Umbilical cord (tissue), 2 donors: ENCODE data around the gene ZBTB16. TPM values are rescaled to one million over a fixed set of nuclear protein-coding genes. Genes with fewer than 3 reads are reported as not detected.

Experiments used
- DNase-seq: peaks from one replicate; pipeline ENCODE4 v3.0.0-alpha.2; 2015; ENCODE audit warnings: low spot score
- total RNA-seq: library from RNA; depleted of rRNA; stranded (reverse); fragments of >200 nt; gene quantifications from one replicate; pipeline ENCODE4 v1.2.3, GENCODE V29; 2014; ENCODE audit warnings: low replicate concordance; ENCODE audit not compliant: insufficient read depth

Gene ZBTB16
- total RNA-seq, 1 donor from 2014 or later: 83.3 TPM

DNA sequence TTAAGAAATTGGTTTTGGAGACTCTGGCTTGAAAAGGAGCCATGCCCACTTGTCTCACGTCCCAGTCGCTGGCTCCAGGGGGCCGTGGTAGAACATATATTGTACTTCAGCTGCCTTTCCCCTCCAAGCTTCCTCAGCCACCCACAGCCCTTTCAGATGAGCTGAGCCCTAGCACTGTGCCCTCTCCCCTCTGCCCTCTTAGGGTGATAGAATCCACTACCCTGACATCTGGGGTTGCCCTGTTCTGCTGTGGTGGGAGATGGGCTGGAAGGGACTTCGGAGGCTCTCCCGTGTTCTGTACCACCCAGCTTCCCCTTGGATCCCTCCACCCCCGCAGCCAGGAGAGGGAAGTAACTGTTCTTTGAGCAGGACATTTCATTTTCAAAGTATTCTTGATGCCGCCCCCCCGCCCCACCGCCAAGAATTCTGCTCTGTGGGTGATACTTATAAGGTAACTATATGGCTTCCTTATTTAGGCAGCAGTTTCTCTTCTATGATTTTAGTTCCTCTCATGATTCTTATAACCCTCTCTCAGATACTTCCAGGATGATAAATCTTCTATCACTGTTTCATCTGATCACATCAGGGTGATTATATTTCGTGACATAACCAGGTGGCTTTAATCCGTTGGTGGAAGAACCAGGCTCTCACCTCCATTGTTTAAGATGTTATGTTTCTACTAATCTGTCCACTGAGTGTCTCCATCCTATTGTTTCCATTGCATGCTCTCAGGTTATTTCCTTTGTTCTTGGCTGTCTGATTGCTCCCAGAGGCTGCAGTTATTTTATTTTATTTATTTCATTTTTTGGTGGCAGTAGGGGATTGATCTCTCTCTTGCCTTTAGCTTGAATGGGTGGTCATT, 24.1 kb downstream of the ZBTB16 start:
- no peak for DNase-seq

DNA sequence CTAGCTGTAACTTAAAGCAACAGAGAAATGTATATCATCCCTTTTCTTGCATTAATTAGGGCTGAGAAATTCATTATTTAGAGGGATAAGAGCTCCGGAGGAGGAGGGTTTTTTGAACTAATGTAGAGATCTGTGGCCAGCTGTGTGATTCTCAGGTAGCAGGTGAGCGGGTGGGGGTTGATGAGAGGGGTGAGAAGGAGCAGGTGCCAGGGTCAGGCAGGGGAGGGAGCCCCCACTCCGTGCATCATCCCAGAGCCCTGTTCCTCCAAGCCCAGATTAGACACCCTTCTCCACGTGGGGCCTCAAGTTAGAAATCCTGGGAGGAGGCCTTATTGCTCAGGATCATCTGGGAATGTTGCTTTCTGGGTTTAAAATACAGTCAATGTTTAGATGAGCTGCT, 24.9 kb downstream of the ZBTB16 start:
- no peak for DNase-seq

DNA sequence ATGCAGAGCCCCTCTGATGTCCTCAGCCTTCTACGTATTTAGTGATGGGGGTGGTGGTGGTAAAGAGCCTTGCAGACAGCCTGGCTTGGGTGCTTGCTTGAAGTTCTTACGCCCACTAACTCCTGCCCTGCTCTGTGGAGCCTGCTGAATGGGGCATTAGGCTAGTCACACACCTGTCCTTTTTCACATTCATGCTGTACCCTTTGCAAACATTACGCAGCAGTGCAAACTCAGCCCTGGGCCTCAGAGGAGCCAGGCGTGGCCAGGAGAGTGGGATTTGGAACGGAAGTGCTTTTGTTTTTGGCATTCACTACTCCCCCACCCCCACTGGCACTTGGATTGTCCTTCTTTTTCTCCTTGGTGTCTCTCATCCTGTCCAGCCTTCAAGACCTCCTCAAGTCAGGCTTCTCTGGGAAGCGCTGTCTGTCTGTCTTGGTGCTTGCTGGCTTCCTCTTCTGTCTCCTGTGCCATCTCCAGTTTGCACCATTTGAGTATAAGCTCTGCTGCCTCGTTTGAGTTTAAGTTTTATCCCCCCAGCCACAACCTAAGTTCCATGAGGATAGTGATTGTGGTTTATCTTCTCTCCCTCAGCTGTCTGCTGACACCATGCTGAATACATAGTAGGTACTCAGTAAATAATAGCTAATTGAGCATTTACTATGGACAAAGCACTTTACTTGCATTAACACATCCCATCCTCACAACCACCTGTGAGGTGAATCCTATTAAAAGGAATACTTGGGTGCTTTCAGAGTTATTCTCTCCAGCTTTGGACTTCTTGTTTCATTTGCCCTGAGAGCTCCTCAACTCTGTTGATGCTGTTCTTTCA, 26.7 kb downstream of the ZBTB16 start:
- no peak for DNase-seq

- no peak for DNase-seq
Observed at GRCh38 chr11:114087025-114087424, 27.5 kb downstream of the ZBTB16 start.

DNA sequence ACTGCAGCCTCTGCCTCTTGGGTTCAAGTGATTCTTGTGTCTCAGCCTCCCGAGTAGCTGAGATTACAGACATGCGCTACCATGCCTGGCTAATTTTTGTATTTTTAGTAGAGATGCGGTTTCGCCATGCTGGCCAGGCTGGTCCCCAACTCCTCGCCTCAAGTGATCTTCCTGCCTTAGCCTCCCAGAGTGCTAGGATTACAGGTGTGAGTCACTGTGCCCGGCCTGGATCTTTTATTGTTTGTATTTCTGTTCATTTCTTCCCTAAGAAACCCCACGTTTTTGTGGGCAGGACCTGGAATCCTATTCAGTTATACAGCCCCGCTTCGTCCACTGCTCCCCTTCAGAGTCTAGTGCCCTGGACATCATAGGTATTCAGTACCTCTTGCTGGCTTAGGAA, 28.7 kb downstream of the ZBTB16 start:
- no peak for DNase-seq

GRCh38 chr11:114088836-114089235, 29.3 kb downstream of the ZBTB16 start:
- no peak for DNase-seq

GRCh38 chr11:114089748-114090147, 30.2 kb downstream of the ZBTB16 start:
- no peak for DNase-seq

DNA sequence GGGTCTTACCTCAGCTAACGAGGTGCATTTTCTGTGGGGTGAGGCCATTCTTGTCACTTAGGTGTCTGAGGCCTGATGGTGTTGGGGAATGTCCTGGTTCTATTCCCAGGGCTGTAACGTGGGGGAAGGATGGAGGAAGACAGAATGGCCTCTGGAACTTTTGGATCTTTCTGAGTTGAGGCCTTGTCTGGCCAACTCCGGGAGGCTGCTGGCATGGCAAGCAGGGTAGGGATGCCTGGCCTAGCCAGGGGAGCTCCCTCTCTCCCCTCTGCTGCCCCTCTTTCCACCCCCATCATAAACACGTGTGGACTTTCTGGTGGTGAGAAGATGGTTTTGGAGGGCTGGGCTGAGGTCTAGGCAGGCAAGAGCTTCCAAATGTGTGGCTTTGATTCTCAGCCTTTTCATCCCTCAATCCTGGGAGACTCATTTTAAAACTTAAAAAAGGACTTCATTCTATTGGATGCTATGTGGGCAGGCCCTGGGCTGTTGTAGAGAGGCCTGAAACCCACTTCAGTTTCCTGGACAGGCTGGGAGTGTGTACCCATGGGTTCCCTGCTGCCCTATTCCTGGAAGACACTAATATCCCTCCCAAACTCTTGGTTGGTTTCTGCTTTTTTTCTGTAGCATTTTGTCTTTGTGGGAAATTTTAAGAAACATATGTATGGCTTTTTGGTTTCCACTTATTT, 30.9 kb downstream of the ZBTB16 start:
- DNase-seq: no peak

- DNase-seq: no peak
Observed at GRCh38 chr11:114090976-114091375, 31.5 kb downstream of the ZBTB16 start.

DNA sequence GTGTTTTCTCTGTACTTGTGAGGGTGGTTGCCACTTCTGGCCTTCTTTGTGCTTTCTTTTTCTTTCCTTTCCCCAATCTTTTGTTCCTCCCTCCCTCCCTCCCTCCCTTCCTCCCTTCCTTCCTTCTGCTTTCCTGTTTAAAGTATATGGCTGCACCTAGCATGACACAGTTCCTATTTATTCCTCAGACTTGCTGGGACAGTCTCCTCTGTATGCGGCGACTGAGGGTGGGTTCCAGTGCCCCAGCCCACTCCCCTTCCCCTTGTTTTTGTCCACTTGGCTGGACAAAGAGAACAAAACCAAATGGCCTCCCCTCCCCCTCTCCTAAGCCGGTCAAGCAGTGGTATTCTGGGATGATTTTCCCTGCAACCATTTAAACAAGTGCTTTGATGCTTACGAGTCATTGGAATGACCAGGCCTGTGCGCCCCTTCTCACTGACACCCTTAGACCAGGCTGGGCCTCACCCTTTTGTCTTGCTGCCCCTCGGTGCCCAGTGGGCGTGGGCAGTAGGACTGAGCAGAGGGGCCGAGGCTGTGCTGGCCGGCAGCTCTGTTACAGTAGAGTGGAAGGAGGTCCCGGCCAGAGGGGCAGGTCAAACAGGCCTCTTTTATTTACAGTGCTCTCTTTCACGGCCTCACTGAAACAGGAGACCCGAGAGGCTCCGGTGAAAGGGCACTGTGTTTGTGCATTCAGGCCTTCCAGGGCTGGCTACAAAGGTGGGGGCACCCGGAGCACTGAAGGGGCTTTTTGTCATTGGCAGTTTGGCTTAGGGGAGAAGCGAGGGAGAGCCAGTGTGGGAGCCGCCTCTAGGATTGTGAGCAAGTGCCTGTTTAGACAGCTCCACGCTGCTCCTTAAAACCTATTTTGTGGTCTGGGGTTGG, 32.2 kb downstream of the ZBTB16 start:
- no peak for DNase-seq

- DNase-seq: no peak
Observed at GRCh38 chr11:114092478-114092877, 33.0 kb downstream of the ZBTB16 start.

DNA sequence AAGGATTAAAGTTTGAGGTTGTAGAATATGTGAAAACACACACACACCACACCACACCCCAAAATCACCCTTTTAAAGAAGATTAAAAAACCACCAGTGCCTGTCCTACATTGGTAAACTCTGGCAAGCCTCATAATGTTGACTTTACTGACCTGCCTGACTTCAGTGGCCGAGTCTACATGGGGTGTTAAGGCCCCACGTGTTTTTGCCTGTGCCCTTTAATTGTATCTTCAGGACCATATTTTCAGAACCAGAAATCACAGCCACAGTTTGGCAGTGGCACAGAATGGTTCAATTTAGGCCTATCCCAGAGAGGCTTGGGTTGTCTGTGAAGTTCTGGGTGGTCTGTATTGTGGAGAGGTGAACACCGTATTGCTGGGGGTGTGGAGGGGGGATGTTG, 33.4 kb downstream of the ZBTB16 start:
- DNase-seq: no peak

- no peak for DNase-seq
Observed at GRCh38 chr11:114094516-114094915, 35.0 kb downstream of the ZBTB16 start.

DNA sequence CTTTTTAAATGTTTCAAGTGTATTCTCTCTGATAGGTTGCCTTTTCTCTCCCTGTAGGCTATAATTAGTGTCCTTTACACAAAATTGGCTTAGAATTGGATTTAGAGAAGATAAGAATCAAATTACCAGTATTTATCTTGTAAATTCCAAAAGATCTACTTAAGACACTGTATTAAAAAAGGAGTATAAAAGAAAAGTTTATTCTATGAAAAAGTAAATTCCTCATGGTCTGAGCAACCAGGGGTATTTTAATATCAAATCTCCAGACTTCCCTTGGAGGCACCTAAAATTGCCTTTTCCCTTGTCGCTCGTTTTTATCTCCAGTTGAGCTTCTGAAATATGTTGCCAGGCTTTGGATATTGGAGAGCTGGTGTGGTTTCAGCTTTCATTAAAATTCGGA, 36.4 kb downstream of the ZBTB16 start:
- DNase-seq: no peak

- no peak for DNase-seq
Observed at GRCh38 chr11:114097832-114098231, 38.3 kb downstream of the ZBTB16 start.

GRCh38 chr11:114098927-114099326, 39.4 kb downstream of the ZBTB16 start:
- no peak for DNase-seq

DNA sequence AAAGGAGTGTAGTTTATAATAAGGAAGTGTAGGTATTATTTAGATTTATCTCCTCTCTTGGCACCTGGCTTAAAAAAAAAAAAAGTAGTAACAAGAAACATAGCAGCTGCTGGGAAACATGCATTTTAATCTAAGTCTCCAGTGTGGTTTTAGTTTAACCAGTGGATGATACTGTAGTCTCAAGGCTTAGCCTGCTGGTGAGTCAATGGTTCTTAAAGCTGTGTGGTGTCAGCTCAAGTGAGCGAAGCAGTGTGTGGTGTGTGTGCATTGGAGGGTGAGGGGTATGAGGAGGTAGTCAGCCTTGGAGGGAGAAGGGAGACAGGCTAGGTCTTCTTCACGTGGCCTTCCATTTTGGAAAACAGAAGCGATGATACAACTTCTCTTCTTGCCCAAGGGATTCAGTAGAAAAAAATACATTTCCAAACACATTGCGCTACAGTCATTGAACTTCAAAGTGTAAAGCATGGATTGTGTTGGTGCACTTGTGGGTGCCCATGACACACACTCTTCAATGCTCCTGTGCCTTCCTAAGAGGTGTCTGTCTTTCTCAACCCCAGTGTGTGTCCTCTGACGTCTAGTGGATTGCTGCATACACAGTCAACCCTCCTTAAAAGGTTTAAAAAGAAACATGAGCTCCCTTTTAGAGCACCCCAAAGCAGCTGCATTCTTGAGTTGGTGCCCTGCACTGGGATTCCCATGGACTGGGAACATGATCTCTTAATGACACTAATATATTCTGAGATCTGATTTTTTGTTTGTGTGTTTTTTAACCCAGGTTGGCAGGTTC, 40.1 kb downstream of the ZBTB16 start:
- DNase-seq: peak; percentile 66

DNA sequence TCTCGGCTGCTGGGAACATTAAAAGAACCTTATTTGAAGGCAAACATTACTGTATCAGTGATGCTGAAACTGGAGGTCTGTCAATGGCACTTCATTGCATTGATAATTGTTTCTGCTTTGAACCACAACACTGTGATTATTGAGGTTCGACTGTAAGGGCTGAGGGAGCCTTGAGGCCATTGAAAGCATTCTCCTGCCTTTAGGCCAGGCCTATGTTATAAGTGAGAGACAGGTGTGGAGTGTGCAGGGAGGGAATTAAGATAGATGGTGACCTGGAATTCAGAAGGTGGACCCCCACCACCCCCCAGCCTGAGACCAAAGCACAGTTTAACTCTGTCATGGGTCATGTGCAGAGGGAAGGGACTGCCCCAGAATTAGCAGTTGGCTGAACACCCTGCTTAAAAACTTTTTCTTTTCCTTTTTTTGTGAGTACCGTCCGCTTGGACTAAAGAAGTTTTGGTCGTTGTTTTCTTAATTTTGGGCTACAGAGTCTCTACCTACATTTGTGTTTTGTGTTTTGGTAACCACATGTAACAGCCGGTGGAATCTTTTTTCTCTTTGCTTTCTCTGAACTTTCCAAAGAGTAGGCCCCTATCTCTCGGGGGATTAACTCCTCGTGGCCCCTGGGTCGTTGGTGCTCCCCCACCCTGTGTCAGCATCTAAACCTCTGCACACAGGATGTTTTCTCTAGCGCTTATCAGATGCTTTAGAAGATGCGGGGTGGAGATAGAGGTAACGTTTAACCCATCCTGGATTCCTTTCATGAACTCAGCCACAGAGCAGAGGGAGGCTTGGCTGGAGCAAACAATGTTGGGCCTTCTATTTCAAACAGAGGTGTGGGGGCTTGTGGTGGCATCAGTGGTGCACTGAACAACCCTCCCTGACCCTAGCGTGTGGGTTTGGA, 43.7 kb downstream of the ZBTB16 start:
- no peak for DNase-seq

DNA sequence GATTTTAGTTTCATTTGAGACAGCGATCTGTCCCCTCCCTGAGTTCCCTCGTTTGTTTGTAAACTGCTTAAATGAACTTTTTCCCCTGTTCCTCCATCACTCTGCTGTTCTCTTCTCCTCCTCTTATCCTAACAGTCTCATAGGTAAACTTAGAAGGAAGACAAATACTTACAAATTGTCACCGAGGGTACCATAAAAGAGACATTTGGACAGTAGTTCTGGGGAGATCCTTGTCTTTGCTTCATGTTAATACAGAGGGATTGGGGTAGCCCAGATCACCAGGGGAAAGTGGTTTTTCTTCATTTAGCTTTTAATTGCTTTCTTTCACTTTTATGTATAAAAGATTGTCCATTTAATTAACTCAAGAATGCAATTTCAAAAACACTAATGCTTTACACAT, 46.1 kb downstream of the ZBTB16 start:
- DNase-seq: no peak
